Vagina (tissue), 2 donors: Measurements from ENCODE around the gene KDM3A. TPM values are rescaled to one million over a fixed set of nuclear protein-coding genes. Genes with fewer than 3 reads are reported as not detected.

ENCODE experiments used
- DNase-seq, 2 donors: peaks; one replicate each; pipeline ENCODE4 v3.0.0-alpha.2; 2017; ENCODE audit errors: extremely low spot score in 2 of 2
- H3K27ac ChIP-seq: fragments of 200-600 bp; sonication (generic); one replicate; pipeline ENCODE4 v1.5.1; 2019
- H3K27me3 ChIP-seq: fragments of 200-600 bp; sonication (generic); one replicate; pipeline ENCODE4 v1.5.1; 2019
- H3K36me3 ChIP-seq, 2 donors: fragments of 200-600 bp; sonication (generic); one replicate each; pipeline ENCODE4 v1.5.1; 2017 to 2019
- H3K4me1 ChIP-seq: fragments of 200-600 bp; sonication (generic); one replicate; pipeline ENCODE4 v1.5.1; 2019
- H3K4me3 ChIP-seq, 2 donors: fragments of 200-600 bp; sonication (generic); 1 replicate in 1 of 2; 2 replicates in 1 of 2; pipeline ENCODE4 v1.5.1; 2016 to 2019
- H3K9me3 ChIP-seq: fragments of 200-600 bp; sonication (generic); one replicate; pipeline ENCODE4 v1.5.1; 2019
- CTCF ChIP-seq, 3 experiments: fragments of 450-650 bp in 2 of 3; fragments of 200-600 bp in 1 of 3; sonication (generic) in 1 of 3; IDR thresholded peaks; one replicate each; pipeline ENCODE4 v1.5.1; 2017 to 2019; ENCODE audit warnings: antibody characterized with exemption in 3 of 3, mild to moderate bottlenecking in 2 of 3, moderate library complexity in 2 of 3
- POLR2A ChIP-seq, 2 donors: fragments of 450-650 bp; IDR thresholded peaks; one replicate each; pipeline ENCODE4 v1.6.1; 2017; ENCODE audit warnings: antibody characterized with exemption in 2 of 2, mild to moderate bottlenecking in 2 of 2, moderate library complexity in 2 of 2
- POLR2AphosphoS5 ChIP-seq, 2 donors: sonication (generic); formaldehyde crosslinking; IDR thresholded peaks; one replicate each; pipeline ENCODE4 v1.9.0; 2017; ENCODE audit warnings: antibody characterized with exemption in 2 of 2, mild to moderate bottlenecking in 2 of 2, low read depth in 1 of 2; ENCODE audit not compliant: insufficient read depth in 1 of 2
- intact Hi-C: fragments of 100-400 bp; cut with DNase I; formaldehyde crosslinking; loops from one replicate; pipeline ENCODE4 v1.15.1; 2023
- total RNA-seq: library from RNA; depleted of rRNA; stranded (reverse); fragments of >200 nt; gene quantifications from one replicate; pipeline ENCODE4 v1.2.3, GENCODE V29; 2016

Gene KDM3A
- total RNA-seq, 1 donor from 2014 or later: 38.3 TPM

GRCh38 chr2:86518481-86518880 is 77.3 kb downstream of the KDM3A start:
- TF ChIP-seq CTCF (IDR thresholded peaks at IDR 0.05): no peak
- no peak for TF ChIP-seq POLR2AphosphoS5 (IDR thresholded peaks at IDR 0.05; ENCODE audit: insufficient read depth in 1 of 2, low read depth in 1 of 2)
- TF ChIP-seq POLR2A (IDR thresholded peaks at IDR 0.05): no peak
- no peak for DNase-seq
- Histone ChIP-seq H3K27me3 (no peaks in the 10 kb centered on the region), H3K9me3 (no peaks in the 10 kb centered on the region), H3K27ac (no peak overlapping the region), H3K36me3 (no peaks in the 10 kb centered on the region), H3K4me1 (no peaks in the 10 kb centered on the region), H3K4me3 (no peak overlapping the region)
- intact Hi-C loops: no loop called here

GRCh38 chr2:86519349-86519748 is 78.2 kb downstream of the KDM3A start:
- TF ChIP-seq POLR2A (IDR thresholded peaks at IDR 0.05) (no peak), POLR2AphosphoS5 (IDR thresholded peaks at IDR 0.05; ENCODE audit: insufficient read depth in 1 of 2, low read depth in 1 of 2) (no peak), CTCF (IDR thresholded peaks at IDR 0.05) (no peak)
- H3K27me3 ChIP-seq: no peaks in the 10 kb centered on the region
- H3K36me3 ChIP-seq: no peaks in the 10 kb centered on the region
- H3K4me1 ChIP-seq: no peaks in the 10 kb centered on the region
- no peak overlapping the region for H3K4me3 ChIP-seq
- DNase-seq: no peak
- intact Hi-C loops: no loop called here
- no peaks in the 10 kb centered on the region for H3K9me3 ChIP-seq
- H3K27ac ChIP-seq: no peak overlapping the region

- Histone ChIP-seq H3K27me3 (no peaks in the 10 kb centered on the region), H3K36me3 (no peaks in the 10 kb centered on the region), H3K27ac (no peak overlapping the region), H3K4me1 (no peaks in the 10 kb centered on the region), H3K4me3 (no peak overlapping the region), H3K9me3 (no peaks in the 10 kb centered on the region)
- DNase-seq: no peak
- TF ChIP-seq POLR2AphosphoS5 (IDR thresholded peaks at IDR 0.05; ENCODE audit: insufficient read depth in 1 of 2, low read depth in 1 of 2): no peak
- intact Hi-C loops: no loop called here
Measured at GRCh38 chr2:86520153-86520552, 79.0 kb downstream of the KDM3A start.

GRCh38 chr2:86521922-86522321 is 80.8 kb downstream of the KDM3A start:
- Histone ChIP-seq H3K9me3 (no peaks in the 10 kb centered on the region), H3K36me3 (no peaks in the 10 kb centered on the region), H3K4me3 (no peak overlapping the region), H3K4me1 (no peaks in the 10 kb centered on the region), H3K27ac (no peak overlapping the region), H3K27me3 (no peaks in the 10 kb centered on the region)
- DNase-seq: no peak
- TF ChIP-seq POLR2AphosphoS5 (IDR thresholded peaks at IDR 0.05; ENCODE audit: insufficient read depth in 1 of 2, low read depth in 1 of 2): no peak
- TF ChIP-seq CTCF (IDR thresholded peaks at IDR 0.05): no peak
- TF ChIP-seq POLR2A (IDR thresholded peaks at IDR 0.05): no peak
- intact Hi-C loops: no loop called here

- intact Hi-C loops: no loop called here
- Histone ChIP-seq H3K9me3 (no peaks in the 10 kb centered on the region), H3K4me3 (no peak overlapping the region)
Measured at GRCh38 chr2:86522711-86523110, 81.5 kb downstream of the KDM3A start.

More at GRCh38 chr2:86522711-86523110, 81.5 kb downstream of the KDM3A start:
- Histone ChIP-seq H3K4me1 (no peaks in the 10 kb centered on the region), H3K27me3 (no peaks in the 10 kb centered on the region), H3K36me3 (peaks cover 0 to 4% of the 10 kb centered on the region in 2 donors), H3K27ac (no peak overlapping the region)
- TF ChIP-seq POLR2AphosphoS5 (IDR thresholded peaks at IDR 0.05; ENCODE audit: insufficient read depth in 1 of 2, low read depth in 1 of 2): no peak
- TF ChIP-seq CTCF (IDR thresholded peaks at IDR 0.05): no peak
- no peak for TF ChIP-seq POLR2A (IDR thresholded peaks at IDR 0.05)
- DNase-seq: no peak
